Common myeloid progenitor, CD34-positive (primary cell): Measurements from ENCODE around the gene TEAD1.

Source experiments
- CTCF ChIA-PET: fragments of 350-600 bp; sonication (Branson Sonifier 250); formaldehyde crosslinking; loops from one replicate; lab custom pipeline; 2021; ENCODE audit warnings: antibody characterized with exemption; lab: Charles Lee
- POLR2A ChIA-PET: fragments of 350-600 bp; sonication (Branson Sonifier 250); formaldehyde crosslinking; loops from one replicate; lab custom pipeline; 2021; ENCODE audit warnings: antibody characterized with exemption; lab: Charles Lee
- DNase-seq, 3 donors: peaks; one replicate each; pipeline versions ENCODE4 v3.0.0 to v3.0.0-alpha.2; 2013
- H3K27ac ChIP-seq, 2 experiments: 1 replicate in 1 of 2; 2 replicates in 1 of 2; pipeline ENCODE4 v1.7.0; 2013; ENCODE audit warnings: inconsistent platforms in 2 of 2, low read length in 2 of 2, mild to moderate bottlenecking in 2 of 2, low read depth in 1 of 2, moderate library complexity in 1 of 2; ENCODE audit not compliant: severe bottlenecking in 2 of 2, insufficient read depth in 1 of 2, poor library complexity in 1 of 2
- H3K27me3 ChIP-seq, 5 experiments: replicated peaks in 2 of 5; 1 replicate in 3 of 5; 2 replicates in 2 of 5; pipeline versions ENCODE4 v1.6.1 to v1.7.0; 2013; ENCODE audit warnings: low read length in 4 of 5, mild to moderate bottlenecking in 2 of 5, moderate library complexity in 2 of 5, inconsistent platforms in 1 of 5; ENCODE audit not compliant: insufficient read depth in 5 of 5, control insufficient read depth in 4 of 5
- H3K36me3 ChIP-seq, 4 experiments: 1 replicate in 2 of 4; 2 replicates in 2 of 4; pipeline versions ENCODE4 v1.6.1 to v1.7.0; 2013; ENCODE audit warnings: low read length in 3 of 4, control low read depth in 1 of 4, mild to moderate bottlenecking in 1 of 4; ENCODE audit not compliant: control insufficient read depth in 4 of 4, insufficient read depth in 4 of 4
- H3K4me1 ChIP-seq, 4 experiments: 1 replicate in 3 of 4; 2 replicates in 1 of 4; pipeline versions ENCODE4 v1.6.1 to v1.7.1; 2013; ENCODE audit warnings: low read length in 3 of 4, mild to moderate bottlenecking in 3 of 4, control low read depth in 1 of 4, inconsistent platforms in 1 of 4, moderate library complexity in 1 of 4; ENCODE audit not compliant: control insufficient read depth in 4 of 4, insufficient read depth in 4 of 4; ENCODE audit errors: control extremely low read depth in 1 of 4
- H3K4me3 ChIP-seq, 7 experiments: 1 replicate in 4 of 7; 2 replicates in 3 of 7; pipeline versions ENCODE4 v1.5.1 to v1.7.0; 2013; ENCODE audit warnings: mild to moderate bottlenecking in 7 of 7, low read length in 6 of 7, moderate library complexity in 6 of 7, inconsistent platforms in 2 of 7, low read depth in 2 of 7, control low read depth in 1 of 7; ENCODE audit not compliant: insufficient read depth in 4 of 7, control insufficient read depth in 1 of 7; ENCODE audit errors: extremely low read depth in 1 of 7
- H3K9me3 ChIP-seq, 5 experiments: 1 replicate in 4 of 5; 2 replicates in 1 of 5; pipeline versions ENCODE4 v1.6.1 to v1.7.1; 2013; ENCODE audit warnings: low read length in 4 of 5, mild to moderate bottlenecking in 2 of 5, inconsistent platforms in 1 of 5, low read depth in 1 of 5, moderate library complexity in 1 of 5; ENCODE audit not compliant: control insufficient read depth in 4 of 5, insufficient read depth in 2 of 5; ENCODE audit errors: control extremely low read depth in 1 of 5
- WGBS: methylation state at CpG from one replicate; pipeline ENCODE4 v1.1.5; 2013; ENCODE audit not compliant: insufficient coverage; 5-methylcytosine and 5-hydroxymethylcytosine counted together

The TEAD1 gene

DNA sequence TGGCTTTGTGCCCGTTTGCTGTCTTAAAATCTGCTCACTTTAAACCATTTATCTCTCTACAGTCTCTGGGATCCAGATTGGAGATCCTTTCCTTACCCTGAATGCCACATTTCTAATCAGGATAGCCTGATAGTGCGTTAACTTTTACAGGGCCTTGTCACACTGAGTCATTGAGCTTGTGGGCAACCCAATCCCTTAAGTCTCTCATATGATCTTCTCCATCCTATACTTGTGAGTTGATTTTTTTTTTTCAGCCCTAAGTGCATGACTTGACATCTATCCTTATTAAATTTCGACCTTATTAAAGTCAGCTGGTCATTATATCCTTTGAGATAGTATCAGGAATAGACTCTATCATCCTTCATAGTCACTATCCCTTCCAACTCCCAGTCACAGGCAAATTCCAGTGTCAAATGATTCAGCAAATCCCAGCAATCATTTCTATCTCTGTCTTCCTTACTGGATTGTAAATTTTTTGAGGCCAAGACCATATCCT lies 57.7 kb downstream of the TEAD1 start:
- no peak overlapping the region for H3K4me3 ChIP-seq
- no peaks in the 10 kb centered on the region for H3K36me3 ChIP-seq
- ChIA-PET POLR2A (no interaction called here), CTCF (no interaction called here)
- H3K27ac ChIP-seq: no peak overlapping the region
- 83% methylated on average over 3 of the region's 3 CpGs for WGBS
- H3K9me3 ChIP-seq: no peaks in the 10 kb centered on the region
- no peak for DNase-seq
- H3K4me1 ChIP-seq: no peaks in the 10 kb centered on the region
- peaks cover 3 to 45% (median 6%) of the 10 kb centered on the region in 5 experiments for H3K27me3 ChIP-seq

DNA sequence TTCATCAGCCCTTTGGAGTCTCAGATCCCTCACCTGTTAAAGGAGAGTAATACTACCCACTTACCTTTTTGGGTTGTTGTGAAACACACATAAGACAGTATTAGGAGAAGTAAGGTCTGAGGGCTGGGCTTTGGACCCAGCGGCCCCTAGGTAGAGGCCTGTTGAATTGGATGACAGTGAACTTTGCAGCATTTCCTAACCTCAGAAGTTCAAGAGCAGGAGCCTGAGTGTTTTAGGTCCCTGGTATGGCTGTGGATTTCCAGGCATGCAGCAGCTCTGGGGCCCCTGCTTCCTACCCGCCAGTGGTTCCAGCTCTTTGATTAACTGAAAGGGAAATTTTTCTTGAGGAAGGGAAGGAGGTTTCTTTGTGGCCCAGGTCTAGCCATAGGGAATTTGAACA lies 58.9 kb downstream of the TEAD1 start:
- Histone ChIP-seq H3K36me3 (no peaks in the 10 kb centered on the region), H3K4me3 (no peak overlapping the region), H3K27ac (no peak overlapping the region), H3K9me3 (no peaks in the 10 kb centered on the region), H3K4me1 (no peaks in the 10 kb centered on the region), H3K27me3 (peaks cover 2 to 46% (median 7%) of the 10 kb centered on the region in 5 experiments)
- ChIA-PET POLR2A (no interaction called here), CTCF (no interaction called here)
- 100% methylated on average over 2 of the region's 2 CpGs for WGBS
- DNase-seq: no peak

DNA sequence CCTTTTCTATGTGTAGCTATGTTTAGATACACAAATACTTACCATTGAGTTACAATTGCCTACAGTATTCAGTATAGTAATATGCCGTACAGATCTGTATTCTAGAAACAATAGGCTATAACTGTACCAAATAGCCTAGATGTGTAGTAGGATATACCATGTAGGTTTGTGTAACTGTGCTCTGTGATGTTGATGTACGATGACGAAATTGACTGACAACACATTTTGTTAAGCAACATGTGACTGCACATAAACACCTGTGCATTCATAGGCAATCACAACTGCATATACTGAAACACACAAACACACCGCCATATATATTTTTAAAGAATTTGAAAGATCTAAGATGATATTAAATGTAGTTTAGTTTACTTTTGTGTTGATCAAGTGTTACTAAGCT lies 60.4 kb downstream of the TEAD1 start:
- H3K4me1 ChIP-seq: no peaks in the 10 kb centered on the region
- peaks cover 0 to 3% (median 0%) of the 10 kb centered on the region in 5 experiments for H3K9me3 ChIP-seq
- H3K36me3 ChIP-seq: no peaks in the 10 kb centered on the region
- no peak overlapping the region for H3K27ac ChIP-seq
- WGBS: no CpG with 5 or more reads among the region's 4 CpGs
- ChIA-PET POLR2A (no interaction called here), CTCF (no interaction called here)
- no peak overlapping the region for H3K4me3 ChIP-seq
- peaks cover 2 to 45% (median 14%) of the 10 kb centered on the region in 5 experiments for H3K27me3 ChIP-seq
- no peak for DNase-seq

DNA sequence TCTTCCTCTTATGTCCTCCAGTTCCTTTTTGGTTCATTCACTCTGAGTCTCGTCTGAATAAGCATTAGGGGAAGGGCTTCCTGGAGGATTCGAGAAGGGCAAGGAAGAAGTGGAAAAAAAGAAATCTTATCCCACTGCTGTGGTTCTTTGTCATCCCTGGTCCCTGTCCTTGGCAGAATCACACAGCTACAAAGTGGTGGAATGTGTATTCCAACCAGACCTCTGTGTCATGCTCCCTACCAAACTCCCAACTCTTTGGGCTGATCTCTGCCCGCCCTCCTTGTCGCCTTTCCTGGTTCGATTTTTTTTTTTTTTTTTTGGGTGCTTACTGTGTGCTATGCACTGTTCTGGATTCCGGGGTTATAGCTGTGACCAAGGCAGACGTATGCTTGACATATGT lies 61.0 kb downstream of the TEAD1 start:
- Histone ChIP-seq H3K36me3 (no peaks in the 10 kb centered on the region), H3K27ac (no peak overlapping the region), H3K4me3 (no peak overlapping the region), H3K4me1 (no peaks in the 10 kb centered on the region), H3K9me3 (peaks cover 0 to 3% (median 0%) of the 10 kb centered on the region in 5 experiments), H3K27me3 (peaks cover 3 to 40% (median 14%) of the 10 kb centered on the region in 5 experiments)
- POLR2A ChIA-PET: no interaction called here
- WGBS: 86% methylated on average over 4 of the region's 7 CpGs
- no peak for DNase-seq
- CTCF ChIA-PET: no interaction called here

DNA sequence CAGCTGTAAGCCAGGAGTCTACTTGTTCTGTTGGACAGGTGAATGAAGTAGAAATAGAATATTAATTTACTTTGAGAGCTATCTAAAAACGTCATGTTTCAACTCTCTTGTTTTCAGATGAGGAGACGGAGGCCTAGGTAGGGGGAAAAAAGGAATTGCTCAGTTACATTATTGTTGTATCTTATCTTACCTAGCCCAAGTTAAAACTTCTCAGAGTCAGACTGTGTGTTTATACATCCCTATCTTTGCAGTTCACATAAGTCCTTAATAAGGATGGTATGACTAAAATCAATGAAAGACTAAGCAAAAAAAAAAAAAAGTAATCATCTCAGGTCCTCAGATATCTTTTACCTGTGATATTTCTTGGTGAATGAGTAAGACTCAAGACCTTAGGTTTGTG lies 62.8 kb downstream of the TEAD1 start:
- Histone ChIP-seq H3K27ac (no peak overlapping the region), H3K4me3 (no peak overlapping the region), H3K9me3 (peaks cover 0 to 3% (median 0%) of the 10 kb centered on the region in 5 experiments), H3K4me1 (no peaks in the 10 kb centered on the region), H3K27me3 (peaks cover 4 to 44% (median 16%) of the 10 kb centered on the region in 5 experiments), H3K36me3 (no peaks in the 10 kb centered on the region)
- POLR2A ChIA-PET: no interaction called here
- CTCF ChIA-PET: interaction anchor here (0.9 kb wide), 1 partner anchor 23 kb away, joined by 3 read pairs; no protein-coding TSS in a partner anchor
- DNase-seq: no peak
- WGBS: no CpG with 5 or more reads among the region's 2 CpGs

DNA sequence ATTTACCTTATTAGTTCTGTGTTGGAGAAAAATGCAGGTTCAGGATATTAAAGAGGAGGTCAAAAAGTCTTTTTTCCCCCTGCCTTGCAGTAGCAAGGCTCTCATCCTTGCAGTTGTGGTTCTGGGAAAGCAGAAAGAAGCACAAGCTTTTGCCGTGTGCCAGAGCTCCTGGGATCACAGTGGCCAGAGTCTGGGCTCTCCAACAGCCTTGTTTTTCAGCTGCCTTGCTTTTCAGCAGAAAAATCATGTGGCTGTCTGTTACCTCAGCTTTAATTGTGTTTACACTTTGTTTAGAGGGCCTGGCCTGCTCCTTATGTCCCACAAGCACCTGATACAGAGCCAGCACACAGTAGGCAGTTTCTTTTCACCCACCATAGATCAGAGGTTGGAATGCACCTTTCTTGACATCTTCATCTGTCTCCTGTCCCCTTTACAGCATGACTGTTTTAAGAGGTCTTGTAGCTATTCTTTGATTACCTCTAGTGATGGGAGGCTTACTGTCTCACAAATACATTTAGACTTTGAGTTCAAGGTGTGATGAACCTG lies 67.5 kb downstream of the TEAD1 start:
- CTCF ChIA-PET: no interaction called here
- POLR2A ChIA-PET: no interaction called here

DNA sequence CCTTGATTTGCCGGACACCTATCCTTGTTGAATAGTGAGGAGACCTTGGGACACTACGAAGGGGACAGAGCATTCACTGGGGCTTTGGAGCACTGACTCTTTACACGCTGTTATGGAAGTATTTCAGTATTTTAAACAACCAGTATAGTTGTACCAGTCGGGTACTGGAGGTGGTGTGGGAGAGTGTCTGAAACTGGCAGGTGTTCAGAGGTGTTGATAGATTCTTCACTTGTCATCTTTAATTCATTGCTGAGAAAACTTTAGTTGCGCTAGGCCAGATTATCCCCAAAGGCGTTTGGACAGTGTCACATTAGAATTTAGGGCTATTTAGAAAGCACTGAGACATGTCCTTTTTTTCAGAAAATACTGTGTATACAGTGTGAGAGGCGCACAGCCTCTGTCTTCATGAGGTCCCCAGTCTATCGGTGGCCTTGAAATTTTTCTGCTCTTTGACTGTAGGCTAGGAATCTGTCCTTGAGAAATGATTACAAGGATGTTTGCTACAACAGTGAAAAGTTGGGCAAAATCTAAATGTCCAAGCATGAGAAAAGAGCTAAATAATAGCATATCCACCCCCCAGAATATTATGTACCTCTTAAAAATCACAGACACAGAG lies 69.7 kb downstream of the TEAD1 start:
- Histone ChIP-seq H3K27ac (no peak overlapping the region), H3K36me3 (no peaks in the 10 kb centered on the region), H3K4me1 (no peaks in the 10 kb centered on the region), H3K4me3 (no peak overlapping the region), H3K27me3 (peaks cover 2 to 44% (median 14%) of the 10 kb centered on the region in 5 experiments), H3K9me3 (peaks cover 0 to 3% (median 0%) of the 10 kb centered on the region in 5 experiments)
- POLR2A ChIA-PET: no interaction called here
- DNase-seq: no peak
- CTCF ChIA-PET: no interaction called here
- WGBS: 94% methylated on average over 8 of the region's 8 CpGs

More for the DNA sequence above, 67.5 kb downstream of the TEAD1 start:
- Histone ChIP-seq H3K27me3 (peaks cover 4 to 53% (median 19%) of the 10 kb centered on the region in 5 experiments), H3K27ac (no peak overlapping the region), H3K4me3 (no peak overlapping the region), H3K36me3 (no peaks in the 10 kb centered on the region), H3K9me3 (peaks cover 0 to 3% (median 0%) of the 10 kb centered on the region in 5 experiments), H3K4me1 (no peaks in the 10 kb centered on the region)
- 83% methylated on average over 1 of the region's 1 CpG for WGBS
- no peak for DNase-seq
